Stimulated activated CD4-positive, alpha-beta T cell treated with anti-CD3 and anti-CD28 coated beads, Interleukin-12 subunit alpha, Interleukin-12 subunit beta, amount 100 ng/mL, for 24 hours (primary cell): ENCODE data around the gene FBLN2.
"Not testable (repeated sequence)": the region's sequence is repeated elsewhere in the genome, so short reads cannot be mapped to it uniquely, and the experiment has no call there.

ENCODE experiments used
- DNase-seq, 2 experiments: peaks; one replicate each; pipeline ENCODE4 v3.0.0-alpha.2; 2020; ENCODE audit warnings: low read depth in 2 of 2

Gene FBLN2

DNA sequence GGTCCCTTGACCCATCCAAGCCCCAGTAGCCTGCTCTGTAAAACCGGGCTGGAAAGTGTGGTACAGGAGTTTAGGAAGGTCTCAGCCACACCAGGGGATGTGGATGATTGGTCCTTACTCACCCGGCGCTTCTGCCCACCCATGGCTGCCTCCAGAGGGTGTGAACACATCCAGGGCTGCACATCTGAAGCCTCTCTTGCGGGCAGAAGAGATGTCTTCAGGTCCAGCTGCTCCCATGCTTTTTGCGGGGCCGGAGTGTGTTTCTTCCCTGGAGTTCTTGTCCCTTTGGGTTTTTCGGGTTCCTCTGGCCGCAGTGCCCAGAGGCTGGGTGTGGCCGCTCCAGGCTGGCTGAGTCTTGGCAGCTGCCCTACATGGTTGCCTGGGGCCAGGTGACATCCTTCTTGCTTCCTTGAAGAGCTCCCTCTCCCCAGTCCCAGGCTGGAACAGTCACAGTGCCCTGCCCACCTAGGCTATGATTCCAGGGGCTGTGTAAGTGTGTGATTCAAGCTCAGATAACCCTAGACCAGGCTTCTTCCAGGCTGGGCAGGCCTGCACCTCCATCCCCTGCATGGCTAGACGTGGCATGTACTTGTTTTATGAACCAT lies 34.9 kb upstream of the FBLN2 start:
- DNase-seq, result no peak

DNA sequence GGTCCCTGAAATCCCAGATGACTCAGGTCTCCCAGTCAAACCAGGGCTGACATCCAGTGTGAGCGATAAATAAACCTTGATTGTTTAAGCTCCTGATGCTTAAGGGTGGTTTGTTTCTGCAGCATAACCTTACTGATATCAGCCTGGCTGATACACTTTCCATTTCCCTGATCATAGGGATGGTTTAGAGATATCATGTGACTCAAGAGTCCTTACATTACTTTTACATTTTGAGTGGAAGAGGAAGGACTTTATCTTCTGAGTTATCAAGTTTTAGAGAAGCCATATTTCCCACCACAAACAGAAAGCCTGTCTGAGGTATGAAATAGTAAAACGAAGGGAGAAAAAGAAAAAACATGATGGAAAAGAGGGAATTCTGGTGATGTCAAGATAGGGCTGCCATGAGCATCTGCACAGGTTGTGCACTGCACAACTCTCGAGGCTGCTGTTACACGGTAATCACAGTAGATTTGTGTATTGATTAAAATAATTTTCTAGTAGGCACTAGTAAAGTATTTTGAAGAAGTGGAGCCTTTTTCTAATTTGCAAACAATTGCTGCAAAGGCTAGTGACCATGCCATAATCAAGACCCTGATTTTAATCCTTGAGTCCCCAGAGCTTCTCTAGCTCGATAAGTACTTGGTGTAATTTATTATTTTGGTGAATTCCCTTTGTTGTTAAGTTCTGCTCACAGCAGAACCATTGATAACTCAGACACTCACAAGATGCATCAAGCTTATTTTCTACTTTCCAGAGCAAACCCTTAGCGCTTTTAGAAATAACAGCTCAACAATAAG lies 34.1 kb upstream of the FBLN2 start:
- no peak for DNase-seq

DNA sequence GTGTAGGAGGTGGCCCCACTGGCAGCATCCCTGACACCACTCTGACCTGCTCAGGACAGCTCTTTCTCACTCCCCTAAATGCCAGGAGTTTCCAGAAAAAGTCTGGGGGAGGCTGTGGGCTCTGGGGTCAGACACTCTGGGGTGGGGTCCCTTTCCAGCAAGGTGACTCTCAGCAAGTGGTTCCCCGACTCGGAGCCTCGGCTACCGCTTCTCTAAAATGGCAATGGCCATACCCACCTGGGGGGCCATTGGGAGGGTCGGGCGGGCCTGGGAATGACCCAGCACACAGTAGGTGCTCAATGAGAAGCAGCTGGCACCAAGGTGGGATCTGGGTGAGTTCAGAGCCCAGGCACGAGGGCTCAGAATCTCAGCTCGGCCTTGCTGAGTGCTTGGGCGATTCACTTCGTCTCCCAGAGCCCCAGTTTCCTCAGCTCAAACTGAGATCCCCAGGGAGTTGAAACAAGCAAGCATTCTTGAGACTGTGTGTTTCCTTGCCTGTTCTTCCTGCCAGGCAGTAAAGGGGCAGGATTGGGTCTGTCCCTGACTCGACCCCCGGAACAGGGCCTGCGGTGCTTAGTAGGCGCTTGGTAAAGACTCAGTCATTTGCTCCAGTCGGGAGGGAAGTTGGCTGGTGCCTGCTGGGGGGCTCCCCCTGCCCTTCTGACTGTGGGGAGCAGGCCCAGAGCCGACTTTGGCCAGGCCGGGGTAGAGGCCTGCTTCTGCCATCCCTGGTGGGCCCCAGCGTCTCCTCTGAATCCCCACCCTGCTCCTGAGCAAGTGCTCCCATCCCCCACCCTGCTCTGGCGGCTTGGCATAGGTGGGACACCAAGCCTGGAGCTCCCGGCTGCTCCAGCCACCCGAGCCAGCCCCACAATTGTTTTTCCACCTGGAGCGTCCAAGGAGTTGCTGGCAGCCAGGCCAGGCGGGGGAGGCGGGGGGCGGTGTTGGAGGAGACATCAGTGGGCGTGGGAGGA lies 32.9 kb upstream of the FBLN2 start:
- no peak for DNase-seq

DNA sequence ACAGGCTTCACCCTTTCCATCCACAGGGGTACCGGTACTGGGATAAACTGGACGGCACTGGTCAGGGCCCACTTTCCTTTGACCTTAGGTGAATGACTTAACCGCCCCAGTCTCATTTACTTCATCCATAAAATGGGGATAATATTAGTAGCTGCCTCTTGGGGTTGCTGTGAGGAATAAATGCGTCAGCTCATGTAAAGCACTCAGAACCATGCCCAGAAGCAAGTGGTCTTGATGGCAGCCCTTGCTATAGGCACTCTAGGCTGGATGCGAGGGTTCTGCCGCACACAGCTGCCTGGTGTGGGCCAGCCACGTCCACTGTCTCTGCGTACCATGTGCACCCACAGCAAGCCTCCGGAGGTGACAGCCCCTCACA lies 32.2 kb upstream of the FBLN2 start:
- DNase-seq, result no peak

DNA sequence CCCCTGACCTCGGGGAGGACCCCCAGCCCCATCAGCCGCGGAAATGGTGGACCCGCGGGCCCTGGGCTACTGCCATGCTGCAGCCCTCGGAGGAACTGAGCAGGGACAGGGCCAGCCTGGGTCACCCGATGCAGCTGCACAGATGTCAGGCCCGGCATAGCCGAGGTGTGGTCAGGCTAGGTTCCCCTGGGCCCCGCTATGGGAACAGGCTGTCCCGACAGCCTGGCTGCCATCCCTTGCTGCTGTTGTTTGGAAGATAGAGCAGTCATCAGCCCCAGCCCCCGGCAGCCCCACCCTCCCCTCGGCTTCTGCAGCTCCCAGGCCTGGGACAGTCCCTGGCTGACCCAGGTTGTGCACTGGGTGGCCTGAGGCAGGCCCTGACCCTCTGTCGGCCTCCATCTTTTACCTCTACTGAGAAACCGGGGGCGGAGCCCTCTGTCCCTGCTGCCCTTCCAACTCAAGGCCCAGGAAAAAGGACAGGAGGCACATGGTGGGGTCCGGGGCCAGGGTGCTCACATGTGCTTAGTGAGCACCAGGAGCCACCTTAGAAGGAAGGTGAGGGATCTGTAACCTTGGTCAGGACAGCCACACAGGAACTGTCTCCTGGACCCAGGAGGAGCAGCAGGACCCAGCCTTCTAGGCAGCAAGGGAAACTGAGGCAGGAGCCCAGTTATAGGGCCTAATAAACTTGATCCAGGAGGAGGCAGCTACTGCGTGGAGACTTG lies 31.5 kb upstream of the FBLN2 start:
- no peak for DNase-seq

DNA sequence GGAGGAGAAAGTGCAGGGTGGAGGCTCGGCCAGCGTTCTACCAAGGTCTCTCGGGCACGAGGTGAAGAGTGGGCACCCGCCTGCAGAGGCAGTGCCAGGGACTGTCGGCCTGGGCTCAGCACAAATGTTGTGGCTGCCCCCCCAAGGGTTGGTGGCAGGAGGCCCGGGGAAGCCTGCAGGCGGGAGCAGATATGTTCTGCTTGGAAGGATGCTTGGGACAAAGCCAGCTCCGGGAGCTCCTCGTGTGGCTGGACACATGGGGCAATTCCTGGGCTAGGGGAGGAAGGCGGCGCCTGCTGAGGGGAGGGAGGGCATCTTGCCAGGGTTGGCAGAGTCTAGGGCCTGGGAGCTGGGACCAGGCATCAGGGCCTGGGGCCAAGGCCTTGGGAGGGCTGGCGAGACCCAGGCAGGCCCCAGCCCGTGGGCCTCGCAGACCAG lies 30.4 kb upstream of the FBLN2 start:
- no peak for DNase-seq

DNA sequence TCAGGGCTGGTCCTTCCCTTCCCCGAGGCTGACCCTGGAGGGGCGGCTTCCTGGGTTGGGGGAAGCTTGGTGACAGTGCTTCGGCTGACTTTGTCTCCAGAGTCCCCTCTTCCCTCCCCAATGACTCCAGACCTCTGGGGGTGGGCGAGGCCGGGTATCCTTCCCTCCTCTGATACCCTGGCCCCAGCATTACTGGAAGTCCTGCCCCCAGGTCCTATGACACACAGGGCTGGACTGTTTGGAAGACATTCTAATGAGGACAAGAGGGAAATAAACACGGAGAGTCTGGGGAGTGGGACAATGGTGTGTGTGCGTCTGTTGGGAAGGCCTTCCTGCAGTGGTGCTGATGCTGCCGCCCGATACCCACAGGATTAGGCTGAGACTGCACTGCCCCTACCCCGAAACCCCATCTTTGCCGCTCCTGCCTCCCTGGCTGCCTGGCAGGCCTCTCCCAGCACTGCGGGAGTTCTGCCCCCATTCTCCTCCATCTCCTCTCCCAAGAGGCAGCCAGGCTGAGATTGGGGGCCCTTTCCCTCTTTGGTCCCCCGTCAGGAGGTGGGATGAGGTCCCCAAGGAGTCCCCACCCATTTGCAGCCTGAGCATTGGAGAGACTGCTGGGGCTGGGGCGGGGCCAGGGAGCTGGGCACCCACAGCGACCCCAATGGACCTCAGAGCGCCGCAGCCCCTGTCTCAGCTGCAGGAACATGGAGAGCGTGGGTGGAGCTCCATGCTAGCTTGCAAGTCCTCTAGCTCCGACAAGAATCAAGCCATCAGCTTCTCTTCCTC lies 29.7 kb upstream of the FBLN2 start:
- no peak for DNase-seq

DNA sequence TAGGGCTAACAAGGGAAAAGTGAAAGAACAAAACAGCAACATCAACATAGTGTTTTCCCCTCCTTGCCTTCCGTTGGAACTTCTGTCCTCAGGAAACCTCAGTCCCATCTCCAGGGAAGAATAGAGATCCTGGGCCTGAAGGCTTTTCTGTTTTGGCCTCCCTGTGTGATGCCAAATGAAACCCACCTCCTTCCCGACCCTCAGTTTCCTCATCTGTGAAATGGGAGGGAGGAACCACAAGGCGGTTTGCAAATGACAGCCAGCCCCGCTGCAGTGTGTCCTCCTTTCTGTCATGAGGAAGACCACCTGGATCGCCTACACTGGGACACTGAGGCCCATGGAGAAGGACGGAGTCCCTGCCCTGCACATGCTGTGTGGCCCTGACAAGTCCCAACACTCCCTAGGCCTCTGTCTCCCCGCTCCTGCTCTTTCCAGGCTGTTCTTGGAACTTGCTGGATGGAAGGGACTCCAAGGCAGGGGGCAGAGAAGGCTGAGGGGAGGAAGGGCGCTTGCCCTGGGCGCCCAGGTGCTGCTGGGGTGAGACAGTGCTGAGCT lies 28.5 kb upstream of the FBLN2 start:
- DNase-seq, result no peak

DNA sequence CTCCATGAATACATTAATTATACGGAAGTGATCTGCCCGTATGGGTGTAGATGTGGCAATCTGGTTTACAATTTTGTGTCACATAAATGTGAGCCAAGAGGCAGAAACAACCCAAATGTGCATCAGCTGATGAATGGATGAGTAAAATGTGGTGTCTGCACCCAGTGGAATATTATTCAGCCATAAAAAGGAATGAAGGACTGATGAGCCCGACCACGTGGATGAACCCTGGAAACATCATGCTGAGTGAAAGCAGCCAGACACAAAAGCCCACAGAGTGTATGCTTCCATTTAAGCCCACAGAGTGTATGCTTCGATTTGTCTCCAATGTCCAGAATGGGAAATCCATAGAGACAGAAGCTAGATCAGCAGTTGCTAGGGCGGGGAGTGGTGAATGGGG lies 27.6 kb upstream of the FBLN2 start:
- DNase-seq, result no peak

DNA sequence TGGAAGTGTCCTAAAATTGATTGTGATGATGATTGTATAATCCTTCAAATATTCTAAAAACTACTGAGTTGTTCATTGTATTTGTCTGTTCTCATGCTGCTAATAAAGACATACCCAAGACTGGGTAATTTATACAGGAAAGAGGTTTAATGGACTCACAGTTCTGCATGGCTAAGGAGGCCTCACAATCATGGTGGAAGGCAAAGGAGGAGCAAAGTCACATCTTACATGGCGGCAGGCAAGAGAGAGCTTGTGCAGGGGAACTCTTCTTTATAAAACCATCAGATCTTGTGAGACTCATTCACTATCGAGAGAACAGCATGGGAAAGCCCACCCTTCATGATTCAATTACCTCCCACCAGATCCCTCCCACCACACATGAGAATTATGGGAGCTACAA lies 27.2 kb upstream of the FBLN2 start:
- DNase-seq, result not testable (repeated sequence)

DNA sequence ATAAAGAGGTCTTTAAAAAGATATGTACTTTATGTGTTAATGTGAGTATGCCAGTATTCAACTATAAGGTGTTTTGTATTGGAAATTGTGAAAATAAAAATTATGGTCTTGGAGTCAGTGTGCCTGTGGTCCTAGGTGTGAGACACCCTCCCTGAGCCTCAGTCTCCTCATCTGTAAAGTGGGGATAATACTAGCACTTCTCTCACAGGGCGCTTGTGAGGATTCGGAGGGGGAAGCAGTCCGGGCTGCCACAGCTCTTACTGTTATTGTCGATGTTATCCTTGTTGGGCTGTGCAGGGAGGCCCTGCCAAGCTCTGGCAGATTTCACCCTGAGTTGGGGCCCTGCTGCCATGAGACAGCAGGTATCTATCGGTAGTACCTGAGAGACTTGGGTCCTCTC lies 26.7 kb upstream of the FBLN2 start:
- no peak for DNase-seq

DNA sequence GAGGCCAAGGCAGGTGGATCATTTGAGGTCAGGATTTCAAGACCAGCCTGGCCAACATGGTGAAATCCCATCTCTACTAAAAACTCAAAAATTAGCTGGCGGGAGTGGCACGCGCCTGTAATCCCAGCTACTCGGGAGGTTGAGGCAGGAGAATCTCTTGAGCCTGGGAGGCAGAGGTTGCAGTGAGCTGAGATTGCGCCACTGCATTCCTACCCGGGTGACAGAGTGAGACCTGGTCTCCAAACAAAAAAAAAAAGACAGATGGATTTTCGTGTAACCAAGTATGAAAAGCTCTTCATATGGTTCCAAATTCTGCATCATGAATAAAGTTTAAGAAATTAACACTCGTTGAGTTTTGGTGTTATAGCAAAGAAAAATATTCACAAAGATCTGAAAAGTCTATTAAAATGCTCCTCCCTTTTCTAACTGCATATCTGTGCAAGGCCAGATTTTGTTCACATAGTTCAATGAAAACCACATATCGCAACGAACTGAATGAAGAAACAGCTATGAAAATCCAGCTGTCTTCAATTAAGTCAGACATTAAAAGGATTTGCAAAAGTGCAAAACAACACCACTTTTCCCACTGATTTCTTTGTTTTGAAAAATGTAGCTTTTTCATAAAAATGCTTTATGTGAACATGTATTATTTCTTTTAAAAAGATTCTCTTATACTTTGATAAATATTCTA lies 23.8 kb upstream of the FBLN2 start:
- no peak for DNase-seq

DNA sequence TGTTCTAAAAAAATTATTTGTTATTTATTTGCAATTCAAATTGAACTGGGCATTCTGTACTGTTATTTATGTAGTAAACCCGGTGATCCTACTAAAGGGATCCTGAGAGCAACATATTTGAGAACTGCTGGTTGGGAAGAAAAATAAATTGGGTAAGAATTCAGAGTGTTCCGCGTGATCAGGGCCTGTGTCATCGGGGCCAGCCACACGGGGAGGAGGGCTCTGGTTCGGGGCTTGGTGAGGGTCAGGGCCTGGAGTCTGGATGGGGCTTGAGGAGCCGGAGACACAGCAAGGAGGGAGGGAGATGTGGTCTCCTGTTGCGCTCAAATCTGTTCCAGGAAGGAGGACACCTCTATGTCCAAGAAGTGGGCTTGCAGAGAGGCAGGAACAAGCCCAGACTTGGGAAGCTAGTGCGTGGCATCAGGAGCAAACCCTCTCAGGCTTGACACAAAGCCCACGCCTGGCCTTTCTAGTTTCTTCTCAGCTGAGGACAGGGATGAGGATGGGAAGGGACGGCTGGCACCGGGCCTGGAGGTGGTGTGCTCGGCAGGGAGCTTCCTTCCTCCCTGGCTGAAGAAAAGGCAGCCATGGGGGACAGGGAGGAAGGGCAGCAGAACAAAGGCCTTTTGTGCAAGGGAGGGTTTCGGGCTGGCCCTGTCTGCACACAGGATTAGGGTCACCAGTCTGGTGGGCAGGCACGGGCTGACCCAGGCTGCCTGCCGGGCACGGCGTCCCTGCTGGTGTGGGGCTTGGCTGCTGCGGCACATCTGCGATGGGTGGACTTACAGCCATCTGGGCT lies 22.9 kb upstream of the FBLN2 start:
- DNase-seq, result no peak

DNA sequence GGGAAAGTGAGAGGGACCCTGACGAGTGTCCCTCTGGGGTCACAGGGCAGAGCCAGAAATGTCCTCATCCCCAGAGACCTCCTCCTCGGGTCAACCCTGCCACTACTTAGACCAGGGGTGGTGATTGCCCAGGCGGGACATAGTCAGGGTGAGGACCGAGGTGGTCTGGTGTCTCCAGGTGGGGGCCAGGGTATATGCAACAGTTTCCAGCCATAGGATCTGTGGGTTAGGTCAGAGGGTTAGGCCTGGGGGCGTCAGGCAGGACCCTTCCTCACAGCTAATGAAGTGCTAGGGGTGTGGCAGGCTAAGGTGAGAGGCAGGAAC lies 22.3 kb upstream of the FBLN2 start:
- DNase-seq, result no peak

DNA sequence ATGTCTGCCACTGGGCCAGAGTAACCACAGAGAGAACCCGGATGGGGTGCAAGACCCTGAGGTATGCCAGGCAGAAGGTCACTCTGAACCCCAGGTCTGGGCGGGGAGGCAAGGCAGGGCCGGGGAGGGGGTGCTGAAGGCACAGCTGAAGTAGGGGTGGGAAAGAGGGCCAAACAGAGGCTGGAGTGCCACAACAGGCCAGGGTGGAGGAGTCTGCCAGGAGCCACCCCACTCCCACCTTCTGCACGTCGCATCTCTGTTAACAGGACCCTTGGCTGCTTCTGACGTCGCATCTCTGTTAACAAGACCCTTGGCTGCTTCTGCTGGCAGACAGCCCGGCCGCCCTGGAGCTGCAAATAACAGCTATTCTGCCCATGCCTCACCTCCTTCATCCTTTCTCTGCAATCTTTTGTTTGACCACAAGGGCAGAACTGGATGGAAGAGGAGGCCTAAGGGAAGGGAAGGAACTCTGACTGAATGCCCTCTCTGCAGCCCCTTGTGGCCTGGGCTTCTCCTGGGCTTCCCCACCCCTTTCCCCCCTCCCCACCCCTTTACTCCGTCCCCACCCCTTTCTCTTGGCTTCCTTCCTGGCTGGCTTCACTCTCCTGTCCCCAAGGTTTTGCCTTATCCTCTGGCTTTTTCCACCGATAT lies 20.6 kb upstream of the FBLN2 start:
- DNase-seq, result no peak

DNA sequence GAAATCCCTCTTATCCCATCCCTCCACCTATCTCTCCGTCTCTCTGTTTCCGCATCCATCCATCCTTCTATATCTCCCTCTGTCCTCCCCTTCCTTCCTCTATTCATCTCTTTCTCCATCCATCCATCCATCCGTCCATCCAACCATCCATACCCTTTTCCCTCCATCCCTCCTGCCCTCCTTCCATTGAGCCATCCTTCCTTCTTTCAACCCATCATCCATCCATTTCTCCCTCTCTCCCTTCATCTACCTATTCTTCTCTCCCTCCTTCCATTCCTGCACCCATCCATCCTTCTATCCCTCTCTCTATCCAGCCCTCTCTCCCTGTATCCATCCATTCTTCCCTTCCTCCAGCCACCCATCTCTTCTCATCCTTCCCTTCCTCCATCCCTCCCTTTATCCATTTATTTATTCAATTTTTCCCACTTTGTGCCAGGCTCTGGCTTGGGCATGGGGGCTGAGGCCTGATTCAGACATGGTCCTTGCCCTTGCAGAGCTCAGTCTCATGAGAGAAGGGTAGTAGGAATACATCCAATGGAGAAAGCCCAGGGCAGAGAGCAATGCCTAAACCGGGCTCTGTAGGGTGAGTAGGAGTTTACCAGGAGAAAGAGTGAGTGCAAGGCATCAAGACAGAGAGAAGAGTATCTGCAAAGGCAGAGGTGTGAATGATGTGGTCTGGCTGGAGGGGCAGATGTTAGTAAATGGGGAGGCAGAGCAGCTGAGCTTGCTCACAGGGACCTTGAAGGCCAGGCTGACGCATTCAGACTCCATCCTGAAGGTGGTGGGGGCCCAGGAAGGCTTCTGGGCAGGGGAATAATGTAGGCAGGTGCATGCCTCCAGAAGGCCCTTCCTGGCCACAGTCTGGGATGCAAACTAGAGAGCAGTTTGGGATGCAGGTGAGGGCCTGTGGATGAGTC lies 19.5 kb upstream of the FBLN2 start:
- DNase-seq, result no peak

DNA sequence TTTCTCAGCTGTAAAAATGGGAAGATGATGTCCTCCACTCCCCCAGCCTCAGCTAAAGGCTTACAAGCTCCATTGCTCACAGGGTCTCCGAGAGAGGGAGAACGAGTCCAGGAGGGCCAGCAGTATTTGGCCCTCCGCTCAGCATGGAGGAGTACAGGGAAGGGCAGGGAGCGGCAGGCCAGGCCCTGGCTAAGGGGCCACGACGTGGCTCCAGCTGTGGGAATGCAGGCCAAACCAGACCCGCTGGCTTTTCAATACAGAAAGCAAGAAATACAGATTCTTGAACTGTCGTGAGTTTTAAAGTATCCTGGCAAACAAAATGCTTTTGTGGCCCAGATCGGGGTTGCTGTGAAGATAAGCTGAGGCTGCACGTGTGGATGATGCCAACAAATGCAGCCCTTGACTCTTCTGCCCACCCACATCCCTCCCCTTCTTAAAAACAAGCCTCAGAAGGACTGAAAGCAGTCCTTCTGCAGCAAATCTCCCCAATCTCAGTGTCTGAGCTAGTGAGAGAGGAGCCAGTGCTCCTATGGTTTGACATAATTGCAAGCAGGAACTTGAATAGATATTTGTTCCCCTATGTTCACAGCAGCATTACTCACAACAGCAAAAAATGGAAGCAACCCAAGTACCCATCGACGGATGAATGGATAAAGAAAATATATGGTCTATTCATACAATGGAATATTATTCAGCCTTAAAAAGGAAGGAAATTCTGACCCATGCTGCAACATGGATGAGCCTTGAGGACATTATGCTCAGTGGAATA lies 18.5 kb upstream of the FBLN2 start:
- no peak for DNase-seq
